Hematopoietic multipotent progenitor cell treated with erythropoietin and hydrocortisone succinate and interleukin-3 and kit ligand, for 4 days (in vitro differentiated cells): ENCODE data around the gene YJU2.
A peak's percentile ranks its signal among the peaks of the same experiment; 100 is the strongest.
"Not testable (repeated sequence)": the region's sequence is repeated elsewhere in the genome, so short reads cannot be mapped to it uniquely, and the experiment has no call there.

Experiments used
- DNase-seq: peaks from one replicate; pipeline ENCODE4 v3.0.0-alpha.2; 2015

Gene YJU2

GRCh38 chr19:4268816-4269430 lies 22.0 kb downstream of the YJU2 start:
- no peak for DNase-seq

- DNase-seq, result no peak
Measured at GRCh38 chr19:4272894-4273293, 26.0 kb downstream of the YJU2 start.

GRCh38 chr19:4274321-4274686 lies 27.4 kb downstream of the YJU2 start:
- not testable (repeated sequence) for DNase-seq

GRCh38 chr19:4277191-4277696 lies 30.4 kb downstream of the YJU2 start:
- no peak for DNase-seq

- no peak for DNase-seq
Measured at GRCh38 chr19:4278010-4278409, 31.1 kb downstream of the YJU2 start.

- peak; percentile 61 for DNase-seq
Measured at GRCh38 chr19:4278419-4279266, 31.8 kb downstream of the YJU2 start, which contains the start of gene SHD. Gene SHD (plus strand): TSS chr19:4279266. CDS start chr19:4280064, 798 bp downstream.

- DNase-seq, result no peak
Measured at GRCh38 chr19:4279267-4279529, 32.3 kb downstream of the YJU2 start.

- no peak for DNase-seq
Measured at GRCh38 chr19:4279530-4280422, 32.9 kb downstream of the YJU2 start.

- DNase-seq, result peak; percentile 59
Measured at GRCh38 chr19:4284176-4284958, 37.5 kb downstream of the YJU2 start.

GRCh38 chr19:4284974-4285373 lies 38.1 kb downstream of the YJU2 start:
- no peak for DNase-seq

- not testable (repeated sequence) for DNase-seq
Measured at GRCh38 chr19:4286141-4286540, 39.3 kb downstream of the YJU2 start.

GRCh38 chr19:4288091-4288777 lies 41.4 kb downstream of the YJU2 start:
- DNase-seq, result no peak

- DNase-seq, result no peak
Measured at GRCh38 chr19:4291184-4291732, 44.4 kb downstream of the YJU2 start.

GRCh38 chr19:4292515-4292914 lies 45.6 kb downstream of the YJU2 start:
- DNase-seq, result no peak

- DNase-seq, result no peak
Measured at GRCh38 chr19:4294389-4294788, 47.5 kb downstream of the YJU2 start.

- DNase-seq, result peak; percentile 56
Measured at GRCh38 chr19:4295972-4296771, 49.3 kb downstream of the YJU2 start.

- DNase-seq, result no peak
Measured at GRCh38 chr19:4297901-4298809, 51.3 kb downstream of the YJU2 start.

GRCh38 chr19:4298810-4299550 lies 52.1 kb downstream of the YJU2 start:
- no peak for DNase-seq

- no peak for DNase-seq
Measured at GRCh38 chr19:4300589-4300988, 53.7 kb downstream of the YJU2 start.
